NCI-H1092 treated with DMSO at 0.1 percent for 48 hours (cell line): Measurements from ENCODE around the gene PAEP.
"Not testable (repeated sequence)": the region's sequence is repeated elsewhere in the genome, so short reads cannot be mapped to it uniquely, and the experiment has no call there.

Experiments used
- DNase-seq: peaks from one replicate; lab custom pipeline; 2025; lab: John Stamatoyannopoulos, UW

PAEP gene

GRCh38 chr9:135561391-135562234 is at the start of gene PAEP:
PAEP (plus strand) TSS chr9:135561756.
- DNase-seq, result no peak

GRCh38 chr9:135512241-135512603 is 49.3 kb upstream of the PAEP start:
- DNase-seq, result no peak

DNA sequence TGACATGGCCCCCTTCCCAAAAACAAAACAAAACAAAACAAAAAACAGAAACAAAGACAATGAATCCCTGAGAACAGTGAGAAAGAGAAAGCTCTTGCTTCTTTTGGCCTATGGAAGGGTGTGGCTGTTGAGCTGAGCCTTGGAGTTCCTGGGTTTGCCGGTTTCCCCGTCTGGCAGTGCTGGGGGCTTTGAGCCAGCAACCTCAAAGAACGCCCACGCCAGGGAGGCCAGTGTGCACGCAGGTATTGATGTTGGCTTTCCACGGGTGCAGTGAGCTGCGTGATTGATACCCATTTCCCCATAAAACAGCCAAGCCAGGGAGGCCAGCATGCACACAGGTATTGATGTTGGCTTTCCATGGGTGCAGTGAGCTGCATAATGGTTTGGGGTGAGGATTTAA is 48.7 kb upstream of the PAEP start:
- DNase-seq, result no peak

DNA sequence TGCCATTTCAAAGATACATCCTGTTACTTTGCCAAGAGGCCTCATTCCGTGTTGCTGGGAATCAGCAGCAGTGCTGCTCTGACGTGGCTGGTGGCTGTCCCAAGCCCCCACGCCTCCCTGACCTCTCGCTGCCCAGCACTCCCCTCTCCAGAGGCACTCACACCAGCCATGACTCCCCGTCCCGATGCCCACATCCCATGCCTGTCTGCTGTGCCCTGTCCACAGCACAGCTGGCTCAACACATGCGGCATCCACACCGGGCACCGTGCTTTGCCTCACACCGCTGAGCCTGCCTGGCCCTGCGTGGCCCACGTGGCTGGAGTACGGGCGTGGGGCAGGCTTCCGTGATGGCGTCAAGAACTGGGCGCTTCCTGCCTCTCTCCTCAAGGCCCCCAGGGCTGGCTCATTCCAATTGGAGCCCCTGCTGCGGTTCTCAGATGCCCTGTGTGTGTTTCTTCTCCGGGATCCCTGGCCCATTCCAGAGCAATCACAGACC is 48.2 kb upstream of the PAEP start:
- no peak for DNase-seq

GRCh38 chr9:135513906-135514305 is 47.6 kb upstream of the PAEP start:
- not testable (repeated sequence) for DNase-seq

DNA sequence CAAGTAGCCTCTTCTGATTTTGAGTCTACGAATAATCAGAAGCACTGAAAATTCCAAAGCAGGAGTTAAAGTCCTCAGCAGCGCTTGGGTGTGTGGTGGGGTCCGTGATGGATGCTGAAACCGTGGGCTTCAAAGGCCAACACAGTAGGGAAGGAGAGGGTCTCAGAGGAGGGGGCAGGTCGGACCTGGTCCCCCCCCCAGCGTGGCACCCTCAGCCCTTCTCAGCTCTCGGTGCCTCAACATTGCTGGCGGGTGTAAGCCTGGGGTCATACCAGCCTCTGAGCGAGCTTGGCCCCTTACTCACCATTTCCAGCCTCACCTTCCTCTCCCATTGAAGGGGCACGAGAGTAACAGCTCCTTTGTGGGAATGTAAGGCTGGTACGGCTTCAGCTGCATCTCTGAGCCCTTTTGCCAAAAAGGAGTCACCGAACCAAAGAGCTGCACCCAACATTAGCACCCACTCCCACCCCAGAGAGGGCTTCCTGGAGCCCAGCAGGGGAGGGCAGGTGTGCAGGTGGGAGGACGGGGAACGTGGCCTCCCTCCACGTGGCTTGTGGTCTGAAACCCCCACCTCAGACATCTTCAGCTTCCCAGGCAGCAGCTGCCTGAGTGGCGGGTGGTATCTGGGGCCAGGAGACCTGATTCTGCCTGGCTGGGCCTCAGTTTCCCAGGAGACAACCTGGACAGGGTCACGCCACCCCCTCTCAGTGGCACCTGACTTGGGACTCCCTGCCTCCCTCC is 47.0 kb upstream of the PAEP start:
- DNase-seq, result no peak

DNA sequence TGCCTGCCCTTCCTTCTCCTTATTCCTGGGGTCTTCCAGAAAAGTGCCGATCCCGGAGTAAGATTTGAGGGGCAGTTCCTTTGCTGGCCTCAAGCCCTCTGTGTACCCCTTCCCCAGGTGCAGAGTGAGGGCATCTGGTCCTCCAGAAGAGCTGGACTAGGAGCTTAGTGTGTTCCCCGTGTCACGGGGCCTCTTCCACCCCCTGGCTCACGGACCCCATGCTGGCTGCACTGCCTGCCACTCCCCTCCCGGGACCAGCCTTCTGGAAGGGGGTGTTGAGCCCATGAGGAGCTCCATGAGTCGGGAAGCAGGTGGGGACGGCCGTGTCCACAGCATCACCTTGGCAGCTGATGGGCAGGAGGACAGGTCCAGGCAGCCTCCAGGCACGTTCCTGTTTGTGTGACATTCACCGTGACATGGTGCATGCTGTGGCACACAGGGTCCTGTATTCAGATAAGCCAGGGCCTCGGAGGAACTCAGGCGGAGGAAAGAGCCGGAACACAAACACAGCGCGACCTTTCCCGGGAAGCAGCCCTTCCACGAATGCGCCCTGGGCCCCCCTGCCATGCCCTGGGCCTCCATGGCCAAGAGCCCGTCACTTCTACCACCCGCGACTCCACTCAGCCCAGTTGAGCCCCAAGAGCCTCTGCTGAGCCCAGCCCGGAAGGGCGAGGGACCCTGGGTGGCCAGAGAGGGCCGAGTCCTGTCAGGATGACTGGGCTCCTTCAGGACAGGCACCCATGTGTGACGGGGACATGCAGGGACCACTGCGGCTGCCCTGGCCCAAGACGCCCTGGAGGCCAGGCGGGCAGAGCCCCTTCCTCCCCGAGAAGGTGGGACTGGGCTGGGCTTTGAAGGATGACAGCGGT is 46.2 kb upstream of the PAEP start:
- no peak for DNase-seq

- DNase-seq, result no peak
Observed at GRCh38 chr9:135516132-135516860, 45.3 kb upstream of the PAEP start.

DNA sequence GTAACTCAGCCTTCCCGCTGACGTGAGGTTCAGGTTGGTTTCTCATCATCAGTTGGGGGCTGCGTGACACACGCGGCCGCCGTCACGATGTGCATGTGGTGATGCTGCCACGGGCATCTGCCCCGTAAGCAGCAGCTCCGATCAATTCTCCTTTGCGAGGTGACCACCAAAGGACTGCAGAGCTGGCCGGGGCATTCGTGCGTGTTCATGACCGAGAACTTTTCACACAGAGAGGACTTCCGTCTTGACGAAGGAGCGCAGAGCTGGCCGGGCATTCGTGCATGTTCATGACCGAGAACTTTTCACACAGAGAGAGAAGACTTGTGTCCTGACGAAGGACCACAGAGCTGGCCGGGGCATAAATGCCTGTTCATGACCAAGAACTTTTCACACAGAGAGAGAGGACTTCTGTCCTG is 44.1 kb upstream of the PAEP start:
- DNase-seq, result no peak

DNA sequence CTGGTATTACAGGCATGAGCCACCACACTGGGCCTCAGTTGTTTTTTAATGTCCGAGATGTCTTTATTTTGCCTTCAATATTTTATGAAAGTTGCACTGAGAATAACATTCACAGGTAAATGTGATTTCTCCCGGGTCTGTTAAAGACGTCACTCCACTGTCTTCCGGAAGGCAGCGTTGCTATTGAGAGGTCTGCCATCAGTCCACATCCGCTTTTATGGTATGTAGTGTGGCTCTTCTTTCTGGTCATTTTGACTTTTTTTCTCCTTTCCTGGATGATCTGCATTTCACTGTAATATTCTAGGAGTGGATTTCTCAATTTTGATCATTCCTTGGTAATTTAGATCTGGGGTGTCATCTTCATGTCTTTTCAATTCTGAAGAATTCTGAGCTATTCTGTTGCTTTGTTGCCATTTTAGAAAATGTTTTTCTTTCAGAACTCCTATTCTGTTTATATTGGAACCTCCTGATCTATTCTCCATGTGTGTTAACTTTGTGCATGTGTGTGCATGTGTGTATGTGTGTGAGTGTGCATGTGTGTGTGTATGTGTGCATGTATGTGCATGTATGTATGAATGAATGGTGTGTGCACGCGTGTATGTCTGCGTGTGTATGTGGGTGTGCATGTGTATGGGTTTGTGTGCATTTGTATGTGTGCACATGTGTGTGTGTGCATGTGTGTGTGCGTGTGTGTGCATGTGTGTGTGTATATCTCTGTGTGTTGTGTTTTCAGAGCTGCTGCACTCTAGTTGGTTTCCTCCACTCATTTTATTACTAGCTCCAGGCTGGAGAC is 42.2 kb upstream of the PAEP start:
- DNase-seq, result no peak

DNA sequence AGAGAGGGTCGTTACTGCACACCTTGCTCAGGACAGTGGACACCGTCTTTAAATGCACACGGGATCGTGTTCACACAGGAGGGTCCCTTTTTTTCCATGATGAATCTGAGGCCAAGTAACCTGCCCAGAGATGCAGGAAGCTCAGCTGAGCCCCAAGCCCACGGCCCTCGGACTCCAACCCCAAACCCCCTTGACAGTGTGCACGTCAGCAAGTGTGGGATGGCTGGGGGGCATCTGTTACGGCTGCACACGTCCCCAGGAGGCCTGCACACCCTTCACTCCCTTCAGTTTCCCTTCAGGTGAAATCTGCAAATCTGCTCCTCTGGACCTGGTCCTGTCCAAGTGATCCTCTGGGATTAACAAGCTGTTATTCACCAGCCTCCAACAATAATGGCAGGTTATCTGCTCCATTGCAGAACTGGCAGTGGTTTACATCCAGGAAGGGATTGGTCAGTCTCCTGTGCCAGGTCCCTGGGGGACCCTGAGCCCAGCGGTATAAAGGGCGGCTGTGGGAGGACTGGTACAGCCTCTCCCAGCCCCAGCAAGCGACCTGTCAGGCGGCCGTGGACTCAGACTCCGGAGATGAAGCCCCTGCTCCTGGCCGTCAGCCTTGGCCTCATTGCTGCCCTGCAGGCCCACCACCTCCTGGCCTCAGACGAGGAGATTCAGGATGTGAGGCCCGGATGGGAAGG is 40.5 kb upstream of the PAEP start, which contains the start of gene LCN1:
Gene LCN1 (plus strand): TSS at position 525 of the 692 bp plus-strand sequence. CDS start 58 bp downstream, at position 583.
- DNase-seq, result no peak

DNA sequence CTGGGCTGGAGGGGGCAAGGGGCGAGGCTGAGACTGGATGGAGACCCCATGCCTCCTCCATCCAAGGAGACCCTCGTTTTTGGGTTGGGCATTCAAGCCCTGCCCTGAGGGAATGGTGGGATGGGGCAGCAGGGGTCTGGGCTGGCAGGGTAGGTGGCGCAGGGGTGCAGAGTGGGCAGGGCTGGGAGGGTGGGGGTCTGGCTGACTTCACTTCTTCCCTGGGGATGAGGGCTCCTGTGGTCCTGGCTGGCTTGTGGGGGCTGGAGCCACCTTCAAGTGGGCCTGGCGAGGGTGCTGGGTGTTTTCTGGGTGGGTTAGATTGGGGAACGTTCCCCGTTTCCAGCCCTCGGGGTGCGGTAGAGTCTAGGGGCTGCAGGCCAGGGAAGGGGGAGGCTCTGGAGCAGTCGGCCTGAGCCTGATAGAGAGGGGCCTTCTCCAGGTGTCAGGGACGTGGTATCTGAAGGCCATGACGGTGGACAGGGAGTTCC is 39.9 kb upstream of the PAEP start:
- DNase-seq, result no peak

DNA sequence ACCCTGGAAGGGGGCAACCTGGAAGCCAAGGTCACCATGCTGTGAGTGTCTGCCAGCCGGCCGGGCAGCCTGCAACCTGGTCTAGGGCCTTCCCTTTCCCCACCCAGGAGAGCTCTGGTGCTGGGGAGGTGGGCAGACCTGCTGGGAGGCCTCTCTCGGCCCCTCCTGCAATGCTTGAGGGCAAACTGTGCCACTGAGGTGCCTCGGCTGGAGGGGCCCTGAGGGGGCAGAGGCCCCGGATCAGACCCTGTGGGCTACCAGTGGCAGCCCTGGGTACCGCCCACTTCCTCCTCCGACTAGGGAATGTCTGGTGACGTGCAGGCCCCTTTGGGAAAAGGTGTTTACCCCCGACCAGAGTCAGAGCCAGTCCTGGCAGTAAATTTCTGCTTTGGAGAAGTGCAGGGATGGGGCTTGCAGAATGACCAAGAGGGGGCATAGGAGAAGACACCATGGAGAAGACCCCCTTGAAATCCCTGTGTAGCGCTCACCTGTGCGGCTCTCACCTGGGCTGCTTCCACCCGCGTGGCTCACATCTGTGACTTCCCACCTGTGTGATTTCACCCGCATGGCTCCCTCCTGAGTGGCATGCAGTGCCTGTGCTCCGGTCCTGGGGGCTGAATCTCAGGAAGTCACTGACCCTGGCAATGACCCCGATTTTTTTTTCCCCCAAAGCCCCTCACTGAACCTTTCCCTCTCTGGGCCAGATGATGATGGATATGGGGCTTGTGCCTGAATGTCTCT is 39.2 kb upstream of the PAEP start:
- no peak for DNase-seq

DNA sequence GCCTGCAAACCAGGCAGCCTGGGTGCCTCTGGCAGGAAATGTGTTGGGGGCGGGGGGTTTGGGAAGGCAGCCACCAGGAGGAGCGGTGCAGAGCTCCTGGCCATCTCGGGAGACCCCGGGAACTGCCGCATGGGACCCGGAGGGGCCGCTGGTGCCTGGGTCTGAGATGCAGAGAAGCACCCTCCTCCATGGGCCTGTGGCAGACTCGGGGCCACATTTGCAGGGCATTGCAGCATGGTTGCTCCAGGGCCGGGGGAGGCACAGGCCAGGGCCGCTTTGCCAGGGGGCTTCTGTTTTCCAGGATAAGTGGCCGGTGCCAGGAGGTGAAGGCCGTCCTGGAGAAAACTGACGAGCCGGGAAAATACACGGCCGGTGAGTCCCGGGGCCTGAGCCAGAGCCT is 38.6 kb upstream of the PAEP start:
- no peak for DNase-seq

DNA sequence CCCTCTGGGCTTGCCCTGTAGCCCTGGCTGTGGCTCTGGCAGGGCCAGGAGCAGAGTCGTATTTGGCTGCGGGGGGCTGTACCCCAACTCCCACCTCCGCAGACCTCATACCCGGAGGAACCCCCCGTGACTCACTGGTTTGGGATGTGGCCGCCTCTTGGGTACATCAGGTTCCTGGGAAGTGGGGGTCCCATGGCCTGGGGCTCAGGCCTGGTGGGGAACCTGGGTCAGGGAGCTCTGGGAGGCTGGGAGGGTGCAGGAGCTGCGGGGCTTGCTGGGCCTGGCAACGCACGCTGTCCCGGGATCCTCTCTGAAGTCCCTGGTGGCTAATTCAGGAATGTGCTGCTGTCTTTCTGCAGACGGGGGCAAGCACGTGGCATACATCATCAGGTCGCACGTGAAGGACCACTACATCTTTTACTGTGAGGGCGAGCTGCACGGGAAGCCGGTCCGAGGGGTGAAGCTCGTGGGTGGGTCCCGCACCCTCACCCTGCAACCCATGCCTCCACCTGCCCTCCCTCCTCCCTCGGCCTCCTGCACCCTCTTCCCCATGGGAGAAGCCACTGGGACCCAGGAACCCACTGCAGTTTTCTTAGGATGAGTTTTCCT is 37.9 kb upstream of the PAEP start:
- no peak for DNase-seq

DNA sequence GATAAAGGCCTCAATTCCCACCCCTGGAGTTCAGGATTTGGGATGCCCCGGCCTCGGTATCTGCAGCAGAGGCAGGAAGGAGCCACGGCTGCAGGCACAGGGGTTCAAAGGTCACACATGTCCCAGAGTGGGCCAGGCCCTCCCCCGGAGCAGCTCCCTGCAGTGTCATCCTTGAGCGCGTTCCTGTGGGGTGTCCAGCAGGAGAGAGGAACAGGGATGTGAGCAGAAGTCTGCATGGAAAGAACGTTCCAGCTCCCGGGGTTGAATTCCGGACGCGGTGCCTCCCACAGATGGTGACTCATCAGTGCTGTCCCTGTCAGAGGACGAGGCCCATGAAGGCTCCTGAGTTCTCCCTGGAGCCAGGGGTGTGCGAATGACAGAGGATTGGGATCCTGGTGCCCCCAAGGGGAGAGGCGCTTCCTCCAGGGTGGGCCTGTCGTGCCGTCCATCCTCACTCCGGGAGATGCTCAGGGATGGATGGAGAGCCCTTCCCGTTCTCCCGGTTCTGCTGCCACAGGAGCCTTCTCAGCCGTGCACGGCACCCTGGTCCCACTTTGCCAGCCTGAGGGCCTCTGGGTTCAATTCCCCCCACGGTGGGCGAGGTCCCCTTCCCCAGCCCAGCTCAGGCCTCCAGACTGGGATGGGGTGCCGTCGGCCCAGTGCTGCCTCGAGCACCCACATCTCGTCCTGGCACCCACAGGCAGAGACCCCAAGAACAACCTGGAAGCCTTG is 37.3 kb upstream of the PAEP start:
- DNase-seq, result no peak

- no peak for DNase-seq
Observed at GRCh38 chr9:135525241-135526088, 36.1 kb upstream of the PAEP start.
